ENCODE measurements around the gene PPP2R3B. TPM values are rescaled to one million over a fixed set of nuclear protein-coding genes. Genes with fewer than 3 reads are reported as not detected.
"Not testable (repeated sequence)": the region's sequence is repeated elsewhere in the genome, so short reads cannot be mapped to it uniquely, and the experiment has no call there.

Gene PPP2R3B
- total RNA-seq, 1 donor from 2014 or later: 30.5 TPM

DNA sequence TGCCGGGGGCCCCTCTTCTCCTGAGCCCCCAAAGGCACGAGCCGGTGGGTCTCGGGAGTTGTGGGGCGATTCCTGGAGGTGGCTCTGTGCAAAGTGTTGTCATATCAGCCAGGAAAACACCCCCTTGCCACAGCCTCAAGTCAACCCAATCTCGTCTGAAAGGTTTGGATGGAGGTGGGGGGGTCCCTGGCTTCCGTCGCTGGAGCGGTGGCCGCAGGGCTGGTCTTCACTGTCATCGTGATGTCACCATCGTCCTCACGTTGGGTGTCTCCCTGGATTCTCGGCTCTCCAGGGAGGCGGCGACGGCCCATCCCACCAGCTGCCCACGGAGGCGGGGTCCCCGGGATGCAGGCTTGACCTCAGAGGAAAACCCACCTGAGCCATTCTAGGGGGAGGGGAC lies 38.3 kb upstream of the PPP2R3B start:
- Mint-ChIP-seq H3K36me3 (ENCODE audit: low read depth) (no peaks in the 10 kb centered on the region), H3K27ac (ENCODE audit: unreplicated experiment) (no peak overlapping the region), H3K9me3 (ENCODE audit: low read depth) (no peaks in the 10 kb centered on the region), H3K4me3 (ENCODE audit: unreplicated experiment) (no peak overlapping the region), H3K27me3 (ENCODE audit: low read depth) (peaks cover 6% of the 10 kb centered on the region), H3K4me1 (ENCODE audit: low read depth) (peaks cover 9% of the 10 kb centered on the region)
- peak; percentile 83 for DNase-seq (ENCODE audit: low spot score)
- TF ChIP-seq, protein P1, sequence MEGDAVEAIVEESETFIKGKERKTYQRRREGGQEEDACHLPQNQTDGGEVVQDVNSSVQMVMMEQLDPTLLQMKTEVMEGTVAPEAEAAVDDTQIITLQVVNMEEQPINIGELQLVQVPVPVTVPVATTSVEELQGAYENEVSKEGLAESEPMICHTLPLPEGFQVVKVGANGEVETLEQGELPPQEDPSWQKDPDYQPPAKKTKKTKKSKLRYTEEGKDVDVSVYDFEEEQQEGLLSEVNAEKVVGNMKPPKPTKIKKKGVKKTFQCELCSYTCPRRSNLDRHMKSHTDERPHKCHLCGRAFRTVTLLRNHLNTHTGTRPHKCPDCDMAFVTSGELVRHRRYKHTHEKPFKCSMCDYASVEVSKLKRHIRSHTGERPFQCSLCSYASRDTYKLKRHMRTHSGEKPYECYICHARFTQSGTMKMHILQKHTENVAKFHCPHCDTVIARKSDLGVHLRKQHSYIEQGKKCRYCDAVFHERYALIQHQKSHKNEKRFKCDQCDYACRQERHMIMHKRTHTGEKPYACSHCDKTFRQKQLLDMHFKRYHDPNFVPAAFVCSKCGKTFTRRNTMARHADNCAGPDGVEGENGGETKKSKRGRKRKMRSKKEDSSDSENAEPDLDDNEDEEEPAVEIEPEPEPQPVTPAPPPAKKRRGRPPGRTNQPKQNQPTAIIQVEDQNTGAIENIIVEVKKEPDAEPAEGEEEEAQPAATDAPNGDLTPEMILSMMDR (IDR thresholded peaks at IDR 0.05): no peak

DNA sequence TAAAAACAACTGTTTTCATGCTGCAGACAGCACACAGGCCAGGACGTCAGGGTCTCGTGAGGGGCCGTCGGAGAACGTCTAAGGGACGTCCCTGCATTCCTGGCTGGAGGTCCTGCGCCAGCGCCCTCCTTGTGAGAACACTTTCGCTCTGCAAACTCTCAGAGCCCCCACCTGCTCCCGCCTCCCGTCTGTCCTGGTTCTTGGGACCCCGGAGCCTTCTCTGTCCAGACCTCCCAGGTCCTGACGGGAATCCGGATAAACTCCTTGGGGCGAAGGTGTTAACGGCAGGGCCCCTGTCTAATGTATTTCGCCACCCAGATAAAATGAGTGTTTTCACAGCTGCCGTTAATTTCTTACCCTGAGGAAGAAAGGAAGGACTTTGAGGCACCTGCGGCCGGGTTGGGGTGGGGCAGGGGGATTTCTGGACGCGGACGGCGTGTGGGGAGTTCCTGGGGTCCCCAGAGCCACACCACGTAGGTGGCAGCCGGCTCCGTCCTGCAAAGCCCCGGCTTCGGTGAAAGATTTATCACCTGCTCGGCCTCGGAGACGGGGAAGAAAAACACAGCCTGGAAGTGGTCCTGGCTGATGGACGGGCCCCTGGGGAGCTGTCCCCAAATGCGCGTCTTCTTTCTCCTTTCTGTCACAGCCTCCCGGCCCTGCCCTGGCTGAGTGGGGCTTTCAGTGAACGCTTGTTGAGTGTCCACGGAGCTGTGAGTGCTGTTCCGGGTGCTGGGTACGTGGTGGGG lies 35.1 kb upstream of the PPP2R3B start:
- Mint-ChIP-seq H3K27me3 (ENCODE audit: low read depth) (no peaks in the 10 kb centered on the region), H3K4me1 (ENCODE audit: low read depth) (peaks cover 1% of the 10 kb centered on the region), H3K4me3 (ENCODE audit: unreplicated experiment) (no peak overlapping the region), H3K9me3 (ENCODE audit: low read depth) (no peaks in the 10 kb centered on the region), H3K27ac (ENCODE audit: unreplicated experiment) (no peak overlapping the region), H3K36me3 (ENCODE audit: low read depth) (no peaks in the 10 kb centered on the region)
- TF ChIP-seq, protein P1 (IDR thresholded peaks at IDR 0.05): no peak
- peak; percentile 78 for DNase-seq (ENCODE audit: low spot score)

DNA sequence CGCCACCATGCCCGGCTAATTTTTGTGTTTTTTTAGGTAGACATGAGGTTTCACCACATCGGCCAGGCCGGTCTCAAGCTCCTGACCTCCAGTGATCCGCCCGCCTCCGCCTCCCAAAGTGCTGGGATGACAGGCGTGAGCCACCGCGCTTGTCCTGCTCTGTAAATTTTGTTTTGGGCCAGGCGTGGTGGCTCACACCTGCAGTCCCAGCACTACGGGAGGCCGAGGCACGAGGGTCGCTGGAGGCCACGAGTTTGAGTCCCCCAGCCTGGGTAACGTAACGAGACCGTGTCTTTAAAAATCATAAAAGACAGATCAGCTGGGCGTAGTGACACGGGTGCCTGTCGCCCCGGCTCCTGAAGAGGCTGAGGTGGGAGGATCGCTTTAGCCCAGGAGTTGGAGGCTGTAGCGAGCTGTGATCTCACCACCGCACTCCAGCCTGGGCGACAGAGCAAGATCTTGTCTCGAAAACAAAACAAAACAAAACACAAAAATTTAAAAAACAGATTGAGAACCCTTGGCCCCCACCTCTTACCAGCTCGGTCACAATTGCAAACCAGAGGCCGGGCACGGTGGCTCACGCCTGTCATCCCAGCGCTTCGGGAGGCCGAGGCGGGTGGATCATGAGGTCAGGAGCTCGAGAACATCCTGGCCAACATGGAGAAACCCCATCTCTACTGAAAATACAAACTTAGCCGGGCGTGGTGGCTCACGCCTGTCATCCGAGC lies 34.0 kb upstream of the PPP2R3B start:
- H3K27ac Mint-ChIP-seq (ENCODE audit: unreplicated experiment): no peak overlapping the region
- no peaks in the 10 kb centered on the region for H3K4me1 Mint-ChIP-seq (ENCODE audit: low read depth)
- DNase-seq (ENCODE audit: low spot score): peak; percentile 47
- no peaks in the 10 kb centered on the region for H3K36me3 Mint-ChIP-seq (ENCODE audit: low read depth)
- no peak overlapping the region for H3K4me3 Mint-ChIP-seq (ENCODE audit: unreplicated experiment)
- H3K9me3 Mint-ChIP-seq (ENCODE audit: low read depth): no peaks in the 10 kb centered on the region
- no peaks in the 10 kb centered on the region for H3K27me3 Mint-ChIP-seq (ENCODE audit: low read depth)
- TF ChIP-seq, protein P1 (IDR thresholded peaks at IDR 0.05): no peak

DNA sequence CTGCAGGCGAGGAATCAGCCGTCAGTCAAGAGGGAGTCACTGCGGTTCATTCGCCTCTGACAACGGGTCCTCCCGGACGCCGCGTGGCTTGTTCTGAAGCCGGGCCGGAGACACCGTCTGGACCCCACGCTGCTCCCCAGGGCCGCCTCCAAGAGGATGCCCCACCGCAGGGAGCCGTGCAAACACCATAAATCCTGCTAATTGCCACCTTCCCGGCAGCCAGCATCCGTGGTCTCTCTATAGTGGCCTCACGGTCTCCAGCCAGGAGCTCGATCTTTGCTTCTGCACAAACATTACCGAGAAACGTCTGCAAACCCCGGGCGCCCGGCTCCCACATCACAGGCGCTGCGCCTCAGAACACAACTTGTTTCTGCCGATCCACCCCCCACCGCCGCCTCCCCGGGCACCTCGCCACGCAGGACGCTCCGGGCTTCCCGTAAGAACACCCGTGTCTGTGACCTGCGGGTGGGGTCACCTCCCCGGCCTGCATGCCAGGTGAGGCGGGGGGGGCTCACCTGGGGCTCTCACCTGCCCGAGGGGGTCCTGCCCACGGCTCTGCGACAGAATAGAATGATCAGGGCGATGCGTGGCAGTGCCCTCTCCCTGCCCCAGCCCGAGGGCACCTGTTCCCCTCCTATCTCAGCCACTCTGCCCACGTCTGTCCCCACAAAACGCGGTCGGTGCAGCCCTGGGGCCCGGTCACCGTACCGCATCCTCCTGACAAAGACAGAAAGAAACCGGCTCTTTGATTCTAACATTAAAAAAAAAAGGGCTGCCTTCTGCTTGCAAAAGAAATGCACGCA lies 32.4 kb upstream of the PPP2R3B start:
- Mint-ChIP-seq H3K27me3 (ENCODE audit: low read depth) (no peaks in the 10 kb centered on the region), H3K4me1 (ENCODE audit: low read depth) (no peaks in the 10 kb centered on the region), H3K36me3 (ENCODE audit: low read depth) (no peaks in the 10 kb centered on the region), H3K27ac (ENCODE audit: unreplicated experiment) (no peak overlapping the region), H3K4me3 (ENCODE audit: unreplicated experiment) (no peak overlapping the region), H3K9me3 (ENCODE audit: low read depth) (no peaks in the 10 kb centered on the region)
- DNase-seq (ENCODE audit: low spot score): peak; percentile 90
- TF ChIP-seq, protein P1 (IDR thresholded peaks at IDR 0.05): no peak

- not testable (repeated sequence) for H3K4me3 Mint-ChIP-seq (ENCODE audit: unreplicated experiment); DNase-seq (ENCODE audit: low spot score)
These were observed 28.8 kb upstream of the PPP2R3B start for GRCh38 chrX:415498-415897.

More at GRCh38 chrX:415498-415897, 28.8 kb upstream of the PPP2R3B start:
- H3K9me3 Mint-ChIP-seq (ENCODE audit: low read depth); H3K36me3 Mint-ChIP-seq (ENCODE audit: low read depth); H3K27me3 Mint-ChIP-seq (ENCODE audit: low read depth); H3K27ac Mint-ChIP-seq (ENCODE audit: unreplicated experiment): not testable (repeated sequence)
- peaks cover 12% of the 10 kb centered on the region for H3K4me1 Mint-ChIP-seq (ENCODE audit: low read depth)
